BLaER1 (cell line): ENCODE results near the gene POLR1H.

ENCODE experiments used
- H3K27ac ChIP-seq: shearing (Covaris generic); formaldehyde crosslinking; 2 replicates; pipeline ENCODE4 v1.8.1; 2022
- H3K27me3 ChIP-seq: shearing (Covaris generic); formaldehyde crosslinking; 2 replicates; pipeline ENCODE4 v1.8.1; 2022
- H3K36me3 ChIP-seq: shearing (Covaris generic); formaldehyde crosslinking; 2 replicates; pipeline ENCODE4 v1.8.1; 2022
- H3K4me1 ChIP-seq: shearing (Covaris generic); formaldehyde crosslinking; 2 replicates; pipeline ENCODE4 v1.8.1; 2022
- H3K4me2 ChIP-seq: shearing (Covaris generic); formaldehyde crosslinking; 2 replicates; pipeline ENCODE4 v1.8.1; 2022
- H3K4me3 ChIP-seq: shearing (Covaris generic); formaldehyde crosslinking; 2 replicates; pipeline ENCODE4 v1.8.1; 2022
- H3K9ac ChIP-seq: shearing (Covaris generic); formaldehyde crosslinking; 2 replicates; pipeline ENCODE4 v1.8.1; 2022
- H3K9me3 ChIP-seq: shearing (Covaris generic); formaldehyde crosslinking; 2 replicates; pipeline ENCODE4 v1.8.1; 2022
- H4K20me1 ChIP-seq: shearing (Covaris generic); formaldehyde crosslinking; 2 replicates; pipeline ENCODE4 v1.8.1; 2022
- Cebpa-rat ChIP-seq: shearing (Covaris generic); IDR thresholded peaks from 2 replicates; pipeline ENCODE4 v1.8.1; 2022

Gene POLR1H

DNA sequence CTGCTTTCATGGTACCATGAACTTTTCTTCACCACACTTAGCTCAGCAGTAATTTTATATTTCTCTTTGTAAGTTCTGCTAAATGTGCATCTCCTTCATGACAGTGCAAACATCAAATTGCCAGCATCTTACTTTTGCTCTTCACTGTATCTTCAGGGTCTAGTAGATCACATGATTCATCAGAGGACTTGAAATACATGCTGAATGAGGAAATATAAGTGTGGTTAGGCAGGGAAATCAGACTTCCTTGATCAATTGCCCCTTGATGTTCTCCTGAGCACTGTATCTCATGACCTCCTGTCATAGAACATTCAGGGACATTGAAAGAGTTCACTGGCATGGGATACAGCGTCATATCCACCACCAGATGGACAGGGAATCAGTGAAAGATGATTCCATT is 25.3 kb upstream of the POLR1H start:
- Histone ChIP-seq H3K4me2 (no peak overlapping the region), H3K9ac (no peak overlapping the region), H3K27me3 (no peaks in the 10 kb centered on the region), H3K4me1 (no peaks in the 10 kb centered on the region), H3K4me3 (no peak overlapping the region), H4K20me1 (no peaks in the 10 kb centered on the region), H3K27ac (no peak overlapping the region), H3K9me3 (no peaks in the 10 kb centered on the region), H3K36me3 (peaks cover 13% of the 10 kb centered on the region)
- TF ChIP-seq Cebpa-rat: no peak

DNA sequence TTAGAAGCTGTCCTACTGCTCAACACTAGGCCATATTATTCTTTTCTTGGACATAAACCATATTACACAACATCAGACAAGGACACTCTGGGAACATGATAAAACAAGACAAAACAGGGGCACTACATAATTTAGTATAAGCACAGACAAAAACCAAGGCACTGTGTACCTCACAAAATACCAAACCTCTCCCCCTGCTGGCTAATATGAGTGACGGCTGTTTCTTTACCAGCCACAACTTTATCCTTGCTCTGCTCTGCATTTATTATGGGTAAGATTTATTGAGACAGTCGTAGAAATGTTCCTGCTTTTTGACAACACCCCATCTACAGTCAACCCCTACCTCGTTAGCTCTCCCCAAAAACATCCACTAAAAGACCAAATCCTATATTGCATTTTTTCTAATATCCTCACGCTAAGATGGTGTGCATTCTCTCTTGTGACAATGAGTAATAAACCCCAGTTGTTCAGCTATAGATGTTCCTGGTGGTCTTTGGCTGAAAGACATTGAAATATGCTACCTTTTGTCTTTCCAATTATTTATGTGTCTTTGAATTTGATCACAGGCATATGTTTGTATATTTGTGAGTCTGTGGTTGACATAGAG is 23.8 kb upstream of the POLR1H start:
- H3K9me3 ChIP-seq: no peaks in the 10 kb centered on the region
- H3K4me2 ChIP-seq: no peak overlapping the region
- no peaks in the 10 kb centered on the region for H3K4me1 ChIP-seq
- H4K20me1 ChIP-seq: no peaks in the 10 kb centered on the region
- TF ChIP-seq Cebpa-rat: no peak
- no peak overlapping the region for H3K4me3 ChIP-seq
- H3K9ac ChIP-seq: no peak overlapping the region
- no peaks in the 10 kb centered on the region for H3K27me3 ChIP-seq
- H3K27ac ChIP-seq: no peak overlapping the region
- peaks cover 13% of the 10 kb centered on the region for H3K36me3 ChIP-seq

DNA sequence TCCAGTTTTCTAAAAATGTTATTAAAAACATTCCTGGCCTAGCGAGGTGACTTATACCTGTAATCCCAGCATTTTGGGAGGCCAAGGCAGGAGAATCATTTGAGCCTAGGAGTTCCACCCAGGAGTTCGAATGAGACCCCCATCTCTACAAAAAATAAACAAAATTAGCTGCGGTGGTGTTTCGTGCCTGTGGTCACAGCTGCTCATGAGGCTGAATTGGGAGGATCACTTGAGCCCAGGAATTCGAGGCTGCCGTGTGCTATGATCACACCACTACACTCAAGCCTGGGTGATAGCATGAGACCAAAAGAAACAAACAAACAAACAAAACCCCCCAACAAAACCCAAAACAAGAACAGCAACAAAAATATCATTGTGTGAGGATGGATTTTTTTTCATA is 19.8 kb upstream of the POLR1H start:
- peaks cover 8% of the 10 kb centered on the region for H3K4me1 ChIP-seq

DNA sequence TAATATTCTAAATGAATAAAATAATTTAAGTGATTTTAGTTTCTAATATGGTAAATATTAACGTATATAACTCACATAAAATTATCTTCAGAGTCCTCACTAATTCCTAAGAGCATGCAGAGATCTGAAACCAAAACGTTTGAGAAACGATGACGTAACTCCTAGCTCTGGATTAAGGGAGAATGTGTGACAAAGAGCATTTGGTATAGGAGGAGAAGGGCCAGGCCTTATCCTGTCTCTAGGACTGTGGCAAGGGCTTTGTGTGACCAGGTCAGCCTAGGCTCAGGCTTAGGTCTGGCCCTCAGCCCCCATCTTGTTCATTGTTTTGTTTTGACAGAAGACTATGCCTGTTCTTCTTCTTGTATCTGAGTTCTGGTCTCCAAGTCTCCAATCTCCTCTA is 19.2 kb upstream of the POLR1H start:
- H3K9me3 ChIP-seq: no peaks in the 10 kb centered on the region
- no peak overlapping the region for H3K27ac ChIP-seq
- no peak overlapping the region for H3K4me2 ChIP-seq

More for the DNA sequence above, 19.8 kb upstream of the POLR1H start:
- no peaks in the 10 kb centered on the region; the same call in 1 of the 2 replicates for H3K36me3 ChIP-seq
- 0 out of 2 replicates have a peak, but pooled peaks cover 9% of the 10 kb centered on the region for H4K20me1 ChIP-seq
- H3K9me3 ChIP-seq: no peaks in the 10 kb centered on the region
- no peaks in the 10 kb centered on the region for H3K27me3 ChIP-seq
- no peak for TF ChIP-seq Cebpa-rat
- H3K27ac ChIP-seq: no peak overlapping the region
- H3K4me2 ChIP-seq: no peak overlapping the region
- no peak overlapping the region for H3K9ac ChIP-seq
- no peak overlapping the region for H3K4me3 ChIP-seq

DNA sequence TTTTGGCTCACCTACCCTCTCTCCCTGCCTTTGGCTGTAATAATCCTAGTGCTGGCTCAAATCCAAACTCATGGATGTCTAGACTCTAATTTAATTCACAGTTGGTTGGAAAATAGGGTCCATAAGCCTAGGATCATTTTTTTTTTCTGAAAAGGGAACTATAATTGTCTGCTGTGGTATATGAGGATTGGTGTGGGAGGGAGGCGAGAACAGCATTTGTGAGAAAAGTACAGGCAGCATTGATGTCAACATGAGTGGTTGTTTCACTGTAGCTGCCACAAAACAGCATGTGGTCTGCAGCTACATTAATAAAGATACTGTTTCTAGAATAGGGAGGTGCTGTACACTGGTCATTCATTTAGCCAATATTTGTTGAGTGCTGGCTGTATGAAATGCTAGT is 18.6 kb upstream of the POLR1H start:
- Histone ChIP-seq H3K4me3 (no peak overlapping the region), H4K20me1 (0 out of 2 replicates have a peak, but pooled peaks cover 9% of the 10 kb centered on the region), H3K9me3 (no peaks in the 10 kb centered on the region), H3K9ac (no peak overlapping the region), H3K4me2 (no peak overlapping the region), H3K27ac (no peak overlapping the region), H3K27me3 (no peaks in the 10 kb centered on the region), H3K4me1 (peaks cover 8% of the 10 kb centered on the region), H3K36me3 (no peaks in the 10 kb centered on the region; the same call in 1 of the 2 replicates)
- no peak for TF ChIP-seq Cebpa-rat

More for the DNA sequence above, 19.2 kb upstream of the POLR1H start:
- Histone ChIP-seq H3K4me1 (peaks cover 8% of the 10 kb centered on the region), H3K27me3 (no peaks in the 10 kb centered on the region), H3K36me3 (no peaks in the 10 kb centered on the region; the same call in 1 of the 2 replicates), H3K4me3 (no peak overlapping the region), H4K20me1 (0 out of 2 replicates have a peak, but pooled peaks cover 9% of the 10 kb centered on the region), H3K9ac (no peak overlapping the region)
- no peak for TF ChIP-seq Cebpa-rat

DNA sequence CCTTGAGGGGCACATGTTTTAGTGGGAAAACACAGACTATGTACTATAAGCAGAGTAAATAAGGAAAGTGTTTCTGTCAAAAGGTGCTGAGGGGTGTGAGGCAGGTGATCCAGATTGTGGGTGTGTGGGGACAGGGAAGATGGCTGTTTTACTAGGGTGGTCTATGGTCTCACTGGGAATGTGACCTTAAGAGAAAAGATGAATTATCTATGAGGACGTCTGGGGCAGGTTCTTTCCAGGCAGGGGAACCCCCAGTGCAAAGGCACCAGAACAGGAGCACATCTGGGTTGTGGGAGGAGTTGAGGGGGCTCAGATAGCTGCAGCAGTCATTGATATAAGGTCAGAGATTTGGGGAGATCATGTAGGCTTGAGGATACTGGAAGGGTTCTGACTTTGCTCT is 18.2 kb upstream of the POLR1H start:
- Histone ChIP-seq H3K27ac (no peak overlapping the region), H3K4me3 (no peak overlapping the region), H3K27me3 (no peaks in the 10 kb centered on the region), H3K9ac (no peak overlapping the region), H3K4me1 (peaks cover 8% of the 10 kb centered on the region), H3K4me2 (no peak overlapping the region), H3K36me3 (no peaks in the 10 kb centered on the region; the same call in 1 of the 2 replicates), H4K20me1 (0 out of 2 replicates have a peak, but pooled peaks cover 9% of the 10 kb centered on the region), H3K9me3 (no peaks in the 10 kb centered on the region)
- TF ChIP-seq Cebpa-rat: no peak

DNA sequence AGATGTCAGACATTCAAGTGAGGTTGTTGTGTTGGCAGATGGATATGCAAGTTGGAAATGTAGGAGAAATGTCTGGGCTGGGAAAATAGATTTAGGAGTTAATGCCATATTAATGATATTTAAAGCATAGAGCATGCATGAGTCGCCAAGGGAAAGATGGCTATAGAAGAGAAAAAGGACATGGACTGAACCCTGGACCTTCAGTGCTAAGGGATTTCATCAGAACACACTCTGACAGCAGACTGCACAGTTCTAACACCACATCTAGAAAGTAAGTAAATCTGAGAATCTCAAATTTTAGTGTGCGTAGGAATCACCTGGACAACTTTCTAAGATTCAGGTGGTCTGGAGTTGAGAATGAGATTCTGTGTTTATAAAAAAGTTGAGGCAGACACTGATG is 17.3 kb upstream of the POLR1H start:
- Histone ChIP-seq H3K27ac (no peak overlapping the region), H3K9ac (no peak overlapping the region), H3K4me3 (no peak overlapping the region), H3K9me3 (no peaks in the 10 kb centered on the region), H4K20me1 (0 out of 2 replicates have a peak, but pooled peaks cover 9% of the 10 kb centered on the region), H3K27me3 (no peaks in the 10 kb centered on the region), H3K4me1 (peaks cover 8% of the 10 kb centered on the region), H3K36me3 (no peaks in the 10 kb centered on the region; the same call in 1 of the 2 replicates), H3K4me2 (no peak overlapping the region)
- no peak for TF ChIP-seq Cebpa-rat

DNA sequence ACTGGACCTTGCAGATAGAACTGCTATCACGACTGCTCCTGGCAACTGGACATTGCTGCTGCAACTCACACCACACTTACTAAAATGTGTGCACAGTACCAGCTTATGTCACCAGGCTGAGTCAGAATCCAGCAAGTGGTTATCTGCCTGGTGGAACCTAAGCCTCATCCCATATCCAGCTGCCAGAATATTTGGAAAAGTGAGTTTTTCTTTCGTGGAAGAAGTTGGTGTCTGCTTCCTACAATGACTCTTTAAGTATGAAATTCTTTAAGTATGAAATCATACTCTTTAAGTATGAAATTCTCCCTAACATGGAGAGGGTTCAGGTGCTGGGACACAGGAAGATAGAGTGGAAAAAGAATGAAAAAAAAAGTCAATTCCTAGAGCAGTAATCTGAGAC is 16.4 kb upstream of the POLR1H start:
- Histone ChIP-seq H3K27me3 (no peaks in the 10 kb centered on the region), H3K9ac (no peak overlapping the region), H3K4me1 (peaks cover 8% of the 10 kb centered on the region), H3K27ac (no peak overlapping the region), H3K4me3 (no peak overlapping the region), H3K9me3 (no peaks in the 10 kb centered on the region), H4K20me1 (0 out of 2 replicates have a peak, but pooled peaks cover 9% of the 10 kb centered on the region), H3K4me2 (no peak overlapping the region), H3K36me3 (no peaks in the 10 kb centered on the region; the same call in 1 of the 2 replicates)
- TF ChIP-seq Cebpa-rat: no peak

DNA sequence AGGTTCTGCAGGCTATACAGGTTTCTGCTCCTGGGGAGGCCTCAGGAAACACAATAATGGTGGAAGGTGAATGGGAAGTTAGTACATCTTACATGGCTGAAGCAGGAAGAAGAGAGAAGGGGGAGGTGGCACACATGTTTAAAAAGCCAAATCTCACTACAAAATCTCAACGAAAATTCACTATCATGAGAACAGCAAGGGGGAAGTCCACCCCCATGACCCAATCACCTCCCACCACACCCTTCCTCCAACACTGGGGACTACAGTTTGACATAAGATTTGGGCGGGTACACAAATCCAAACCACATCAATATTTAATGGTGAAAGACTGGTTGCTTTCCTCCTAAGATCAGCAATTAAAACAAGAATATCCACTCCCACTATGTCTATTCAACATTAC is 13.8 kb upstream of the POLR1H start:
- no peak overlapping the region for H3K4me2 ChIP-seq
- no peak overlapping the region for H3K9ac ChIP-seq
- no peaks in the 10 kb centered on the region; the same call in none of the 2 replicates for H3K36me3 ChIP-seq
- H3K27ac ChIP-seq: no peak overlapping the region
- H4K20me1 ChIP-seq: 0 out of 2 replicates have a peak, but pooled peaks cover 9% of the 10 kb centered on the region
- no peaks in the 10 kb centered on the region for H3K9me3 ChIP-seq
- H3K4me1 ChIP-seq: peaks cover 8% of the 10 kb centered on the region
- H3K4me3 ChIP-seq: no peak overlapping the region
- no peak for TF ChIP-seq Cebpa-rat
- H3K27me3 ChIP-seq: no peaks in the 10 kb centered on the region

DNA sequence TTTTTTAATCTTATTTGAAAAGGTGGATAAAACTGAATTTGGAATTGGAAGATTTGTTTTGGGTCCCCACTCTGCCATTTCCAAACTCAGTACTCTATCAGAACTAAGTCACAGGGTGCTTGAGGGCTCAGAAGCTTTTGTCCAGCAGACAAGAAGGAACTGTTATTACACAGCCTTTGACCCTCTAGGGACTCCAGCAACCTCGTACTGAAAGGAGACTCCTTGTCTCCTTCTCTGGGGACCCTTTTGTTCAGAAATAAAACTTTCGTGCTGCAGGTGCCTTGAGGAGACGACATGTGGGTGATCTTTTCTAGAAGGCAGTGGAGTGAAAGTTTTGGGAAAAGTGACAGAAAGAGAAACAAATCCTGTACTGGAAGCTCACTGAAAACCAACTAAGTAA is 7.4 kb upstream of the POLR1H start:
- H3K9ac ChIP-seq: no peak overlapping the region
- H3K9me3 ChIP-seq: no peaks in the 10 kb centered on the region
- peaks cover 4% of the 10 kb centered on the region; the same call in 1 of the 2 replicates for H3K4me1 ChIP-seq
- no peak overlapping the region for H3K4me3 ChIP-seq
- H3K27ac ChIP-seq: no peak overlapping the region
- H3K27me3 ChIP-seq: no peaks in the 10 kb centered on the region
- H3K4me2 ChIP-seq: no peak overlapping the region
- H3K36me3 ChIP-seq: peaks cover 29% of the 10 kb centered on the region
- TF ChIP-seq Cebpa-rat: no peak
- no peaks in the 10 kb centered on the region for H4K20me1 ChIP-seq
